SK-N-SH (cell line): ENCODE results near the gene SFI1.

Experiments
- EZH2phosphoT487 ChIP-seq: fragments of 200-600 bp; sonication (generic); IDR thresholded peaks from 2 replicates; pipeline ENCODE4 v1.6.1; 2017; ENCODE audit warnings: low read depth, mixed run types, mild to moderate bottlenecking, antibody characterized with exemption, moderate library complexity, borderline replicate concordance
- MXI1 ChIP-seq: IDR thresholded peaks from 2 replicates; pipeline ENCODE4 v1.6.1; 2012; ENCODE audit warnings: mild to moderate bottlenecking, low read depth, low read length, improper control_type of control experiment
- RCOR1 ChIP-seq: fragments of 150-350 bp; IDR thresholded peaks from 2 replicates; pipeline ENCODE4 v1.6.1; 2017; ENCODE audit warnings: antibody characterized with exemption, low read length
- TAF1 ChIP-seq: IDR thresholded peaks from 2 replicates; pipeline ENCODE4 v1.6.1; 2012; ENCODE audit warnings: low read depth, mild to moderate bottlenecking, low read length, moderate library complexity, borderline replicate concordance
- TF ChIP-seq, protein P1 (sequence below): fragments of 200-600 bp; sonication (generic); IDR thresholded peaks from 2 replicates; pipeline ENCODE4 v1.6.1; 2017; ENCODE audit warnings: antibody characterized with exemption, mild to moderate bottlenecking, moderate library complexity
- TF ChIP-seq, protein P2 (sequence below): IDR thresholded peaks from 2 replicates; pipeline ENCODE4 v1.4.0; 2012; ENCODE audit warnings: low read depth, borderline replicate concordance

DNA sequence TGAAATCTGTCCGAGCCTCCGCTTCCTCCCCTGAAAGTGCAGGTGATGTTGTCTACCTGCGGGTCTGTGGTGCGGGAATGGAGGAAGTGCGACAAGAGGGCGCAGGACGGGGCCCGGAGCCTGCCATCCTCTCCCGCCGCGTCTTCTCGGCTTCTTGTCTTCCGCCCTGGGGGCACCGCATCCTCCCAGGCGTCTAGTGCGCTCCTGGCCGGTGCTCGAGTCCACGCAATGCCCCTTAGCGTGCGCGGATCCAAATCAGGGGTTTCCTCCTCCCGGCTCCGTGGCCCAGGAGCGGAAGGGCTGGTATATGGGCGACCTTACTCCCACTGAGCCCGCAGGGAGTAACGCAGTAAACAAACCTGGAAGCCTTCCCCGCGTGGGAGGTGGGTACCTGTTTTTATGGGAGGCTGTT is 405 bp downstream of the SFI1 start:
- TF ChIP-seq, protein P1, sequence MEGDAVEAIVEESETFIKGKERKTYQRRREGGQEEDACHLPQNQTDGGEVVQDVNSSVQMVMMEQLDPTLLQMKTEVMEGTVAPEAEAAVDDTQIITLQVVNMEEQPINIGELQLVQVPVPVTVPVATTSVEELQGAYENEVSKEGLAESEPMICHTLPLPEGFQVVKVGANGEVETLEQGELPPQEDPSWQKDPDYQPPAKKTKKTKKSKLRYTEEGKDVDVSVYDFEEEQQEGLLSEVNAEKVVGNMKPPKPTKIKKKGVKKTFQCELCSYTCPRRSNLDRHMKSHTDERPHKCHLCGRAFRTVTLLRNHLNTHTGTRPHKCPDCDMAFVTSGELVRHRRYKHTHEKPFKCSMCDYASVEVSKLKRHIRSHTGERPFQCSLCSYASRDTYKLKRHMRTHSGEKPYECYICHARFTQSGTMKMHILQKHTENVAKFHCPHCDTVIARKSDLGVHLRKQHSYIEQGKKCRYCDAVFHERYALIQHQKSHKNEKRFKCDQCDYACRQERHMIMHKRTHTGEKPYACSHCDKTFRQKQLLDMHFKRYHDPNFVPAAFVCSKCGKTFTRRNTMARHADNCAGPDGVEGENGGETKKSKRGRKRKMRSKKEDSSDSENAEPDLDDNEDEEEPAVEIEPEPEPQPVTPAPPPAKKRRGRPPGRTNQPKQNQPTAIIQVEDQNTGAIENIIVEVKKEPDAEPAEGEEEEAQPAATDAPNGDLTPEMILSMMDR, result no peak
- TF ChIP-seq RCOR1 (no peak), MXI1 (no peak), EZH2phosphoT487 (no peak), TAF1 (no peak)
- TF ChIP-seq, protein P2, sequence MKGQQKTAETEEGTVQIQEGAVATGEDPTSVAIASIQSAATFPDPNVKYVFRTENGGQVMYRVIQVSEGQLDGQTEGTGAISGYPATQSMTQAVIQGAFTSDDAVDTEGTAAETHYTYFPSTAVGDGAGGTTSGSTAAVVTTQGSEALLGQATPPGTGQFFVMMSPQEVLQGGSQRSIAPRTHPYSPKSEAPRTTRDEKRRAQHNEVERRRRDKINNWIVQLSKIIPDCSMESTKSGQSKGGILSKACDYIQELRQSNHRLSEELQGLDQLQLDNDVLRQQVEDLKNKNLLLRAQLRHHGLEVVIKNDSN, result no peak
